ENCODE data around the gene SNAP25.

SNAP25 gene

DNA sequence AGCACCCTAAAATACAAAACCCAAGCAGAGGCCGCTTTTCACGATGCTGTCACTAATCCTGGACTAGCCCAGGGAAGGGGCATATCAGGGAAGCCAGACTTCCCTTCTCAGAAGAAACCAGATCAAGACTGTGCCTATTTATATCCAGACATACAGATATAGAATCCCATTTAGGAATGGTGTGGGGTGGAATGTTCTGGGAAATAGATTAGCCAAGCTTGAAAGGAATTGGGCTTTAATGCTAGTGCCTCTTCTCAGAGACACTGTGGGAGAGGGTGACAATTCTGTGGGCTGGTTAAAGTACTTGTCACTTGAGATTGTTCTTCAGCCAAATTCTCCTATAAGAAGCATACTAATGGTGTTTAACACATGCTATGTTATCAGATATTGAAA lies 45.5 kb downstream of the SNAP25 start:
- no peak for ATAC-seq

DNA sequence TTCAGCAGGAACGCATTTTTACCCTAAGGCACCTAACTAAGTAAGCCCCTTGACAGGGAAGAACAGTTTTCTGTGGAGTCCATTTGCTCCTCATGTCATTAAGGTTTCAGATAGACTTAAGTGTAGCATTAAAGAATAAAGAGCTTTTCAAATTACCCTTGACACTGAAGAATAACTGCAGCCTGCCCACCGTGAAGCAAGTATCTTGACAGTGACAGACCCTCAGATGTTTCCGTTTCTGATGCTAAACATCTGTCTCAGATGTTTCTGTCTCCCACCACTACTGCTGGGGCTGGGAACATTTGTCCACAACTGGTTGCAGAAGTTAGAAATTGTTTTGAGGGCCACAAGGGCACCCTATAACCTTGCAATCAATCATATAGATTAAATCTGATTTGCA lies 50.0 kb downstream of the SNAP25 start:
- ATAC-seq = no peak

DNA sequence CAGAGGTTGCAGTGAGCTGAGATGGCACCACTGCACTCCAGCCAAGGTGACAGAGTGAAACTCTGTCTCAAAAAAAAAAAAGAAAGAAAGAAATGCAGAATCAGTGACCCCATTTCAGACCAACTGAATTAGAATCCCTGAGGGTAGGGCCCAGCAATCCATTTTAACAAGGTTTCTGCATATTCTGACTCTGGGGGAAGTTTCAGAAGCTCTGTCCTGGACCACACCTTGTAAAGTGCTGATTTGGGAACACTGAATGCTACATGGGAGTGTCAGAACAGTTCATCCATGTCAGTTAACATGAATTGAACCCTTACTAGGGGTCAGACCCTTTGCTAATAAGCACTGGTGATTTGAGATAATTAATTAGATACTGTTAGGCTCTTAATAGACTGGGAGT lies 52.0 kb downstream of the SNAP25 start:
- ATAC-seq = no peak

DNA sequence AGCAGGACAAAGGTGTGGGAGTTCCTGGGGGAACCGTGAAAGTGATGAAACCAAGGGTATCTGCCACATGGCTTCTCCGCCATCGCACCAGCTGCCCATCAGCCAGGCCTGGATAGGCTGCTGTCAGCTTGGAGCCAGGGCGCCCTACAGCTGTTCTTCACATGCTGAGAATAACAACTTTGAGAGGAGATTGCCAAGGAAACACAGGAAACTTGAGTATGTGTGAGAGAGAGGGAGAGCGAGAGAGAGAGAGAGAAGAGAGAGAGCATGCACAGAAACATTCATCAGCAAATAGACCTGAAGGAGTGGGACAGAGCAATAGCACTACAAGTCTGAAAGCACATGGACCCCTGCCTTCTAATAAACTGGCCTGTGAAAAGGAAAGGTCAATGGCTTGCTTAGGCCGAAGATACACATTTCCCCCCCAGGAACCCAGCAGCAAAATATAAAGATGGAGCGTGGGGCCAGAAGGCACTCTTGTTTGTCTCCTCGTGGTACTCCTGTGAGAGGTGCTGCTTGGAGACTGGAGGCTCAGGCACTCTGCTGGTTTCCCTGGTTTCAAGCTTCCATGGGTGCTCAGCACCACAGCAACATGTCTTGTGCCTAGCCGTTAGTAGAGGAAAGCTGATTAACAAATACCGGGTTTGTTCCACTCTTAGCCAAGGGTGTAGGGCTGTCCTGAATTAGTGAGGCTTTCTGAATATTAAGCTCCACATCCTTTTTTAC lies 53.0 kb downstream of the SNAP25 start:
- ATAC-seq = no peak

DNA sequence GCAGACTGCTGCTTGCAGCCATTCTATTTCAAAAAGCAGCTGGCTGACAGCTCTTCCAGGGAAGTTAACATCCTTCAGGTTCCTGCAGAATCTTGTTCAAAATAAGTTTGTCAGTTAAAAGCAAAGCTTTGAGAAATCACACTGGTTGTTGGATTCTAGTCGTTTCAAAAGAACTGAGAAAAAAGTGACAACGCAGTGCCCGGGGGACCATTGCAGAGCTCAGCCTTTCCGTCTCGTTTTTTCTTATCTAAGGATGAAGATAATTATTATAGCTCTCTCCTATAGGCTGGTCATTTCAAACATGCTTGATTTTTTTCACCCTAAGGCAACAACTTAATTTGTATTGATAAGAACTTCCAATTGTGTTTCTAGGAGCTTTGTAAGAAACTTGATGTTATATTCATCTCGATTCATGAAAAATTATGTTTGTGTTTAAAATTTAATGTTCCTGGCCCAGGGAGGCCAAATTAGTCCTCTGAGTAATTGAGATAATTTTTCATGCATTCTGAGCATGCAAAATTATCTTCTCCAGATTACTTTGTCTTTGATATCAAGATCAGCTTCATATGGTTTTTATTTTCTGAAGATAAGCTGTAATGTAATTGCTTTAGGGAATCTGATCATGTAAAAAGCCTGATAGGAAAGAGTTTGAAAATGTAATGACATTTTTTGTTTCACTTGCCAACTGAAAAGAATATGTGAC lies 58.4 kb downstream of the SNAP25 start:
- ATAC-seq = no peak

DNA sequence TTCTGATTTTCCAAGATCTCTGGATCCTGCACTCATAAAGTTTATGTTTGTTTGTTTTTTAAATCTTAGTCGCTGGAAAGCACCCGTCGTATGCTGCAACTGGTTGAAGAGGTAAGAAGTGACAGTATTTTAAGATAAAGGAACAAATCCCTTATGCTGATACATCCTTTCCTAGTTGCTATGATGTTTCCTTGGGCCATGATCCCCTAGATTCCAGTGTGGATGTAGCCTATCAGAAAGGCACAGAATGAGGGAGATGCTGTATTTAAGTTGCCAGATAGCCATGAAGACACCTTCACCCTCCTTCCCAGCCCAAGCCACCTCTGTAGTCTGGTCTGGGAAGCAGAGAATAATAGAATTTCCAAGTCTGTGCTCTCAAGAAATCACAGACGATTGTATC lies 59.0 kb downstream of the SNAP25 start:
- ATAC-seq = no peak

DNA sequence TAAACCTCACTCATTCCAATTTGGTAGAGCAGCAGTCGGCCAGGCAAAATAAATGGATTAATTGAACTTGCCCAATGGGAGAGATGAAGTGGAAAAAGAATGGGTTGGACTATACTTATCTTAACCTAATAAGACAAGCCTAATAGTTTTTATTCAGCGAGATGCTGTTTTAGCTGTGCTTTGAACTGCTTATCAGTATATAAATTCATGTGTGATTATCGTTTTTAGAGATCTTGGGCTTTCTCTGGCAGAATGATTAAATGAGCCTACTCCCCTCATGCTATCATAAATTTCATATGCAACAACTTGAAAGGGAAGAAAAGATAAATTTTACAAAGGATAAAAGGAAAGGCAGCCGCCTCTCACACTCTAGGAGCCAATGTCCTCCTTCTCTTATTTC lies 59.8 kb downstream of the SNAP25 start:
- no peak for ATAC-seq

DNA sequence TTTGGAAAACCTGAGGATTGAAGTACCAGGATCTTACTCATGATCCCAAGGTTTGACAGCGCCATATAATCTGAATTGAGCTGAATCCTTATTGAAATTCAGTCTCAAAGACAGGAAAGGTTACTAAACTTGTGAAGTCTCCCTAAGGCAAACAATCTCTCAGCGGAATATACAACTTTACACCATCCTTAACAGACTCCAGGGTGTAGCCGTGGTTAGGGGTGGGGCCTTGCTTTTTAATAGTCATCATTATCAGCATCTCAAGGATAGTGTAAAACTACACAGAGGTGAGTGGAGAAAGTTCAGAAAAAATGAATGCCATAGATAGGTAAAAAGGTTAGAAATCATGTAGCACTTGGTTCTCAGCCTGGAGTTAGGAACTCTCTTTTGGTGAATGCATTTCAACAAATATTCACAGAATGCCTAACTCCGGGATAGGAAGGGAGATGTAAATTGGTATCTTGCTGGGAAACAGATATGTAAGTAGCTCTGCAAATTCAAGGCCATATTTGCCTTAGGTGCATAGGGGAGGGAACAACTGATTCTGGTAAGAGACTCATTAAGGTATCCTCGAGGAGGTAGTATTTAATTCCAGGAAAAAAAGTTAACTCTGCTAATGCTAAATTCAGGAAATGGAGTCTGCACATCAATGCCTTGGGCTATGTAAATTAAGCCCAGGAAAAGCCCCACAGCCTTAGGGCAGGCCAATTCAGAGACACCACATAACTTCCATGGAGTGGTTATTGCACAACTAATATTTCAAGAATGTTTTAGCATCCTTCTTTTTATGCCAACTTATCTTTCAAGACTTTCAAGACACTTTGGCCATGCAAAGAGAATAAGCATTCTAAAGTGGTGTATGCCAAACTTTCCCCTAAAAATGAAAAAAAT lies 61.6 kb downstream of the SNAP25 start:
- ATAC-seq = no peak

DNA sequence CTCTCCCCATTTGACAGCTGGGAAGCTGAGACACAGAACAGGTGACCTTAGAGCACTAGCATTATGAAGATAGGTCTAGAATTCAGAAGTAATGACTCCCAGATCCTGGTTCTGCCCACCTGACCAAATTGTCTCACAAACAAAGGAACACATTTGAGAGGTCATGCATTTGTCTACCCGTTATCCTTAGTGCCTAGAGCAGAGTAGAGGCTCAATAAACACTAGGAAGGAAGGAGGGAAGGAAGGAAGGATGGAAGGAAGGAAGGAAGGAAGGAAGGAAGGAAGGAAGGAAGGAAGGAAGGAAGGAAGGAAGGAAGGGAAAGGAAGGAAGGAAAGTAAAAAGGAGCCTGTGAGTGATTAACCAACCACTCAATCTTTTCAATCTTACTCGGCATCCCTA lies 63.3 kb downstream of the SNAP25 start:
- no peak for ATAC-seq

DNA sequence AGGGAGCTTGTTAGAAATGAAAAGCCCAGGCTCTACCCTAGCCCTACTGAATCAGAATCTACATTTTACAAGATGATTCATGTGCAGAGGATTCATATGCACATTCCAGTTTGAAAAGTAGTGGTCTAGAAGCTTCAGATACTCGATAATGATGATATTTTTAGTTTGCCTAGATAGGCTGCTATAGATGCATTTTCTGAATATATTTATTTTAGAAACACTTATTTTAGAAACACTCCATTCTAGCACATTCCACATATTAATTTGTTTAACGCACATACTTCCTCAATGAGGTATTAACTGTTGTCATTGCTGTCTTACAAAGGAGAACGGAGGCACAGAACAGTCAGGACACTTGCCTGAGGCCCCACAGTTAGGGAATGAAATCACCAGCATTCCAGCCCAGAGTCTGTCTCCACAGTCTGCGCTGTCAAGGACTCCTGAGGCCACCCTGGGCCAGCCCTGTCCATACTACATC lies 64.4 kb downstream of the SNAP25 start:
- ATAC-seq = no peak

DNA sequence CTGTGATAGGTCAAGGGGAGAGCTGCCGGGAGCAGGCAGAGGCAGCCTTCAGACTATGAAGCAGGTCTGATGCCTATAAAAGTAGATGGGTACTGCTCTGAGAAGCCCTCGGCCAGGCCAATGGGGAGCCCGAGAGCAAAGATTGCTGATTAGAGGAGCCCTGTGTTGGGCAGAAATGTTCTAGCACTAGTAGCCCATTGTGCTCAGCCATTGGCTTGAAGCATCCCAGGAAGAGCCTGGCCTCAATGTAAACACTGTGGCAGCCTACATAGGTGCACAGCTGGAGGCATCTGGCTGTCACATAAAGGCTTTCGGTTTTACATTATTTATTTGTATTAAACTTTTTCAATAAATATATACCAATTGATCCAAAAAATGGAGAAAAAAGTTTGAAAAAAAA lies 67.7 kb downstream of the SNAP25 start:
- ATAC-seq = no peak

DNA sequence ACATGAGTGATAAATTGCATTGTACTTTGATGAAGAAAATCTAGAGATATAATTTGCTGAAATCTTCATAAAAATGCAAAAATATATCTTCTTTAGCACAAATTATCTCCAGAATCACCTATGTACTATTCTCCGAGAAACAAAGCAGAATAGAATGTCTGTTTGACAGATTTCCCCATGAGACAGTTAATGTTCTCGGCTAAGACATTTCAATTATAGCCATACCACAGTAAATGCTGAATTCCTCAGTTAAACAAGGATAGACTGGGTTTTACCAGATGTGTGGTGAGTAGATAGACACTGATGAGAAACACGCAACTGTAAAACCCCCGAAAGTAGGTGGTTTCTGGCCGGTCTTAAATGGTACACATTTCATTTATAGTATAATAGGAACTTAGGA lies 69.8 kb downstream of the SNAP25 start:
- no peak for ATAC-seq

DNA sequence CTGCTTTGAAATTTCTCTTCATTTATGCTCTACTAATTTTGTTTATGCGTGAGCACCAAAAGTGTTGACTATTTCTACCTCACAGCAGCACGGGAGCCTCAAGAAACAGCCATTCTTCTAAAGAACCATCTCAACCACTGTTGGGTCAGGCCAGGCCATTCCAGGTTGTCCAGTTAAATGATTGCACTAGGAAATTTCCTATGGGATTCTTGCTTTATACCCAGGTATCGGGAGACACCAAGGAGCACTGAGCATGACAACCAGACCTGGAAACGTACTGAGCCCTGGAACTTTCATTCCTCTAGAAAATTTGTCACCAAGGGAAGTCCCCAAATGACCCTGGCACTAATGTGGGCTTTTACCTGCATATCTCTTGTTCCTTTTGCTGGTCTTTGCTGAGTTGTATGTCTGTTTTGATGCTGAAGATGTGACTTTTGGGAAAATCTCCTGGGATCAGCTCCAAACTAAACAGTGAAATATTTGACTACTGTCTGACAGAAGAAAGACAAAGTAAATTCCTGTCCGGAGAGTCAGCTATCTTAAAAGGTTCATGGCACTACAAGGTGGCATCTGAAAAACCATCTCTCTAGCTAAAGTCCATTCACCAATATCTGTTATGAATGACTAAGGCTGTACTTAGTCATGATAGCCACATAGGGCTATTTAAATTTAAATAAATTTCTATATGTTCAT lies 70.5 kb downstream of the SNAP25 start:
- ATAC-seq = no peak

DNA sequence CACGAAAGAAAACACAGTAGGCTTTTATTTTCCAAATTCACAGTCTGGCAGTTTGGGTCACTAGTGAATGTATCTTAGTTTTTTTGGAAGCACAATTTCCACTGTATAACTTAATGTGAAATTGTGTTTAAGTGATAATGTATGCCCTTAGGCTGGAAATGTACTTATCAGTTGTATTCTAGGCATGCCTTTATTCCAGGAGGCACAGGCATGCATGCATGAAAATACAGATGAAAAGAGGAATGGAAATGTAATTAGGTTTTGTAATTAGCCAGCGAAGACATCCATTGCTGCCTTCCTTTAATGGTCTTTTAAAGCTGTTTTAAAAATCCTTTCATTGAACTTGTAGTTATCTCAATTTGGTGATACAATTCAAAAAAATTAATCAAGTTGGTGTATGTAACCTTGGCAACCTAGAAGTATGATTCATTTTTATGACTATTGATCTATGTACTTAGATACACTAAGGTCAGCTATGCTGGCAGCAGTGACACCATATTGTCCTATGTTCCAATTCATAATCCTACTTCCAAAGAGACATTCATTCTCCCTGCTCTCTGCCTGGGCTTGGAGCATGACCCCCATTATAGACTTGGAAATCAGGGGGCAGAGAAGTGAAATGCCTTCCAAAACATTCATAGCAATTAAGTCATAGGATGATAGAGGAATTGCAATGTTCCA lies 73.1 kb downstream of the SNAP25 start:
- ATAC-seq = no peak

DNA sequence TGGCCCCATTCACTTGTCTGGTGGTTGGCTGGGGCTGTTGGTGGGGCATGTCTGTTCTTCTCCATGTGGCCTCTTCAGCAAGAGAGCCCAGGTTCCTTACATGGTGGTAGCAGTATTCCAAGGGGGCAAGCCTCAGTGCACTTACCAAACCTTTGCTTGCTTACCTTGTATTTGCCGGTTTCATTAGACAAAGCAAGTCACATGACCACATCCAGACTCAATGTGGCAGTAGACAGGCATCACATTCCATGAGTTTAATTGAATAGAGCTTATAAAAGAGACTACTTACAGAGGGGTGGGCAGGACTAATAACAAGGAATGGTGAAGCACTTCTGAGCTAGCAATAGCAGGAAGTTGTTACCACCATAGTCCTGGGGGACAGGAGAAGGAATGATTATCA lies 78.6 kb downstream of the SNAP25 start:
- no peak for ATAC-seq

DNA sequence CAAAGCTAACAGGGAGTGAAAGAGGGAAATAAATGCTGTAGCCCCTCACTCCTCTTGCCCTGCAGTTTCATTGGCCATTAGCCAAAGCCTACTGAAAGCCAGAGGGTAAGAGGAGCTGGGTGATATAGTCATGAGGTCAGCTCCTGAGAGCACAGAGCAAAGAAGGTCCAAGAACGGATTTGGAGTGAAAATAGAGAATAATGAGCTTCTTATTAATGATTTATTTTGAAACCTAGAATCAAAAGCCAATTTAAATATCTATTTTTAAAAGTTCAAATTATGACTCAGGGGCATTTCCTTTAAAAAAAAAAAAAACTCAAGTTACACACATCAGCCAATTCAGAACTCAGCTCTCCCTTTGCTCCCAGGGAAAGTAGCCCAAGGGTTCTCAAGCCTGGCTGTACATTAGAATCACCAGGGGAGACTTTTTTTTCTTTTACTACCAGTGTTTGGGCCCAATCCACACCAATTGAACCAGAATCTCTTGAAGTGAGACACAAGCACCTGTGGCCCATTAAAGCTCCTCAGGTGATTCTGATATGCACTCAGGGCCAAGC lies 79.1 kb downstream of the SNAP25 start:
- no peak for ATAC-seq

DNA sequence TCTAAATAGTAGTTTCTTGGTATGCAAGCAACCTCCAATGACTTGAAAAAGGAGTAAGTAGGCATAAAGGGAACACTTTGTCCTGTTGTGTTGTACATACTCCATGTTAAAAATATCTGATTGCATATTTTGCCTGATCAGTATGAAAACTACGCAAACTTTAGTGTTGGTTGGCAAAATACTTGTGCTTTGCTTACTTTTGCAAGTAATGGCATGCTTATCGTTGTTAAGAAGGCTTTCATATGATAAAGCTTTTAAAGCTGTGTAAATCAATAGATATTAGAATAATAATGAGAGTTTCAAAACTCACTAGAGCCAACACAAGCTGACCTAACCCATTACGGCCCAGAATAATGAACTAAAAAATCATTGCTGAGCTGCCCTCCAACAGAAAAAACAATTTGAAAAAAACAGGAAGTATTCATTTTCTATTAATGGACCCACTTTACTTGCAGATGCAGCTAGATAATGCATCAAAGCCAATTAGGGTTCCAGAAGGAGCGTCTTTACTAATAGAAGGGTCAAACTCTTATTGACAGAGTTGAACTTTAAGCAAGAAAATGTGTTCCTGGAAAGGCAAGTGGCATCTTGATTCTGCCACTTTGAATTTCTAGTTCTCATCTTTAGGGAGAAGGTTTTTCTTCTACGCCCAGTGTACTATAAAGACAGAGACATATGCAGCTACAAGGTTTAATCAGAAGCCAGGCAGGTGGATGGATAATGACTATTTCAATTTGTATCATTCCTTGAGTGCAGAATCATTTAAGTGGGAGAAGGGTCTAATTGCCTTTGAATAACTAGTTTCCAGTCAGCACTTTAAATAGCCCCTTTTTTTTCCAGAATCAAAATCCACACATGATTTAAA lies 82.2 kb downstream of the SNAP25 start:
- ATAC-seq = no peak

DNA sequence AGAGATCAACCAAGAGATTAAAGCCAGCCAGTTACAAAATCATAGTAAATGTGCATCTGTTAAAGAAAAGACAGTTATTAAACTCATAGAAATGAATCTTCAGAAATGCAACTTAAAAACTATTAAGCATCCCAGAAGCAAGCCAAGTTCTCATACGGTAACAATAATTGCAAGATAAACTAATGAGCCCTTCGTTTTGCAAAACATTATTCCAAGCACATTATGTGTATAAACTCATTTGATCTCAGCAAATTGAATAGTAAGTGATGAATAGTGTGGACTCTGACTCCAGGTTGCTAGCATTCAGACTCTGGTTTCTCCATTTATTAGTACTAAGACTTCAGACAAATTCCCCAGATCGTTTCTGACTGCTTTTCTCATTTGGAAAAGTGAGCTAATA lies 85.2 kb downstream of the SNAP25 start:
- ATAC-seq = no peak

DNA sequence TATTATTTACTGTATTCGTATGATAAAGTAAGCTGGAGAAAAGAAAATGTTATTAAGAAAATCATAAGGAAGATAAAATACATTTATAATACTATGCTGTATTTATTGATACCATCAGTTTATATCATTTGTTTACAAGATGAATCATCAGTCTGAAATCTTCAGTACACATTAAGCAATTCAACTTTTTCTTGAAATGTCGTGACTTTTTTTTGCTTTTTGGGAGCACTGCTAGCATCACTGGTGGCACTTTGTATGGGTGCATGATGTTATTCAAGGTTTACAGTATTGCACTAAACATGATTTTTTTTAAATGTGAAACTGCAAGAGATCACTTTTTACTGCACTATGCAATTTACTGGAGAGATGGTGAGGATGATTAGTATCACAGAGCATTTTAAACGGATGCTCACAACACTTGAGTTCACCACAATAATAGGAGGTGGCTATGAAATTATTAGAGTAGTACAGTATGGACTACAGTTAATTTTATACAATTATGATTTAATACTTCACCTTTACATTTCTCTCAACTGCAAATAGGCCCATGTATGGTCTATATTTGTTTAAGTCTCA lies 85.9 kb downstream of the SNAP25 start:
- no peak for ATAC-seq
